GM20000 (cell line): Measurements from ENCODE around the gene CEP128.

ENCODE experiments used
- DNase-seq: peaks from one replicate; pipeline ENCODE4 v3.0.0; 2012; ENCODE audit warnings: low spot score
- TF ChIP-seq, protein P1 (sequence below): IDR thresholded peaks from 2 replicates; pipeline ENCODE4 v1.5.1; 2012; ENCODE audit warnings: mild to moderate bottlenecking, control low read depth; ENCODE audit errors: extremely low read depth, missing control alignments

CEP128 gene

DNA sequence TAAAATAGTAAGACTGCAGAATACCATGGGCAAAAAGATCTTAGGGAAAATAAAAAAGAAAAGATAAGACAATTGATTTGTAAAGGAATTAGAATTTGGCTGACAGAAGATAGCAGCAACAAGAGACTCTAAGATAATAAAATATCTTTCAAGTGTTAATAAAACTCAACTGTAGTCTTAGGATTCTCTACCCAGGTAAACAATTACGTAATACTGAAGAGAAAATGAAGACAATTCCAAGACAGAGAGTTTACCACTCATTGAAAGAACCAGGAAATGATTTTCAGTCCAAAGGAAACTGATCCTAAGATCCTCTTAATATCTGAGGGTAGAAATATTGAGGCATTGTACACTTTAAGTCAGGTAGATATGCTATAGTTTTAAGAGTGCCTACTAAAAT, 321.1 kb downstream of the CEP128 start:
- DNase-seq, result no peak
- TF ChIP-seq, protein P1, sequence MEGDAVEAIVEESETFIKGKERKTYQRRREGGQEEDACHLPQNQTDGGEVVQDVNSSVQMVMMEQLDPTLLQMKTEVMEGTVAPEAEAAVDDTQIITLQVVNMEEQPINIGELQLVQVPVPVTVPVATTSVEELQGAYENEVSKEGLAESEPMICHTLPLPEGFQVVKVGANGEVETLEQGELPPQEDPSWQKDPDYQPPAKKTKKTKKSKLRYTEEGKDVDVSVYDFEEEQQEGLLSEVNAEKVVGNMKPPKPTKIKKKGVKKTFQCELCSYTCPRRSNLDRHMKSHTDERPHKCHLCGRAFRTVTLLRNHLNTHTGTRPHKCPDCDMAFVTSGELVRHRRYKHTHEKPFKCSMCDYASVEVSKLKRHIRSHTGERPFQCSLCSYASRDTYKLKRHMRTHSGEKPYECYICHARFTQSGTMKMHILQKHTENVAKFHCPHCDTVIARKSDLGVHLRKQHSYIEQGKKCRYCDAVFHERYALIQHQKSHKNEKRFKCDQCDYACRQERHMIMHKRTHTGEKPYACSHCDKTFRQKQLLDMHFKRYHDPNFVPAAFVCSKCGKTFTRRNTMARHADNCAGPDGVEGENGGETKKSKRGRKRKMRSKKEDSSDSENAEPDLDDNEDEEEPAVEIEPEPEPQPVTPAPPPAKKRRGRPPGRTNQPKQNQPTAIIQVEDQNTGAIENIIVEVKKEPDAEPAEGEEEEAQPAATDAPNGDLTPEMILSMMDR, result no peak

DNA sequence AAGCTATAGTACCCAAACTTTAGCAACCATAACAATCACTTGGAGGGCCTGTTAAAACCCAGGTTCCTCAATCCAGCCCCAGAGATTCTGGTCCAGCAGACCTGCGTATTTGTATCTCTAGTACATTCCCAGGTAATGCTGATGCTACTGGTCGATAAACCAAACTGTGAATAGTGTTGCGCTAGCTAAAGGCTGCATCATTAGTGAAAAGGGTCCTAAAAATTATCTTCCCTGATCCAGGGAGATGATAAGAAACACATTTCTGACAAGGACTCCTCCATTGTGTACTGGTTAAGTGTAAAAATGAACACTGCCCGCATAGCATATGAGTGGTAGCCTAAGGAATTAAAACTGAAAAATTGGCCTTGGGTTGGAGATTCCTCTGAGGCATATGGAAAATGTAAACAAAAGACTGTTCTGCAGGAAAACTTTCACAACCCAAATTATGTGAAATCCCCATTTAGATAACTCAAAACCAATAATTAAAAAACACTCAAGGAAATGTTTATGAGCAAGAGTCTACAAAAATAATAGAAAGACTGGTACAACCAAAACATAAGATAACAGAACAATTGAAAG, 322.7 kb downstream of the CEP128 start:
- DNase-seq, result no peak
- TF ChIP-seq, protein P1, result no peak

DNA sequence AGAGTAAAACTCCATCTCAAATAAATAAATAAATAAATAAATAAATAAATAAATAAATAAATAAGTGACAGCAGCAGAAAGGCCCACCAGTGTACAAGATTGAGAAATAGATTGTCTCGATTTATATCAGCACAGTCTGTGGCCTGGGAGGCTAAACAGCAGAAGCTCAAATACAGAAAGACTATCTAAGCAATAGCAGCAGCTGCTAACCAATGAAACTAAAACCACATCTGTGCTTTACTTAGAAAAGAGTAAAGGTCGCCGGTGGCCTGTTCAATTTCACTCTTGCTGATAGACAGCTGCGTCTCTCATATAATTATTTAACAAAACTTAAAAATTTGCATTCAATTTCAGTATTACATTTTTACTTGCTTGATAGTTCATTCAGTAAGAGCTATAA, 325.7 kb downstream of the CEP128 start:
- TF ChIP-seq, protein P1, result no peak

DNA sequence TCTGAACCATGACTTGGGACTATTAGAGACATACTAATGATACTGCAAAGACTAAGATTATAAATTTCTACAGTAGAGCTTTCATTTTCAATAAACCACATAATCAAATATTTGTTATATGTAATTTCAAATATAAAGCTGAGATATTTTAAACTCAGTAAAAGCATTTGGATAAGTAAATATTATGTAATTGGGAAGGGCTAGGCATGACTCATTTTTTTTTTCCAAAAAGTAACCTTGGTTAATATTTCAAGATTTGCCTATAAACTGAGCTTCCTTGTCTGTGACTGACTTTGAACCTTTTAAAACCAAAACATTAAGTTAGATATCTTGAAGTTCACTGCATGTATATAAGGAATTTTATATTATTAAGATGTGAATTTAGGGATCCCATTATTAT, 332.5 kb downstream of the CEP128 start:
- no peak for DNase-seq
- TF ChIP-seq, protein P1, result no peak

More for the DNA sequence above, 325.7 kb downstream of the CEP128 start:
- DNase-seq, result peak; percentile 36

DNA sequence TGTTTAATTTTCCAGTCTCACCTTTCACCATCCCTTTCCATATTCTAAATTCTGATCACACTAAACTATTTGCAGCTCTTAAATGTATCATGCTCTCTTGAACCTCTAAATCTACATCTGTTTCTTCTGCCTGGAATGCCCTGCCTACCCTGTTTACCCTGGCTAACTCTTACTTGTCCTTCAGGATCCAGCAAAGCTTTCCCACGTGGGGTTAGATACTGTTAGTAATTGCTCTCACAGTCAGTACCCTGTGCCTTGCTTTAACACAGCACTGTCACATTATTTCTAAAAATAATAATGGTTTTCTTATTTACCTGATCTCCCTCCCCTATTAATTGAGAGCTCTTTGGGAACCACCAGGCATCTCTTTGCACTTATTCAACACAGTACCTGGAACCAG, 333.0 kb downstream of the CEP128 start:
- no peak for DNase-seq
- TF ChIP-seq, protein P1, result no peak

DNA sequence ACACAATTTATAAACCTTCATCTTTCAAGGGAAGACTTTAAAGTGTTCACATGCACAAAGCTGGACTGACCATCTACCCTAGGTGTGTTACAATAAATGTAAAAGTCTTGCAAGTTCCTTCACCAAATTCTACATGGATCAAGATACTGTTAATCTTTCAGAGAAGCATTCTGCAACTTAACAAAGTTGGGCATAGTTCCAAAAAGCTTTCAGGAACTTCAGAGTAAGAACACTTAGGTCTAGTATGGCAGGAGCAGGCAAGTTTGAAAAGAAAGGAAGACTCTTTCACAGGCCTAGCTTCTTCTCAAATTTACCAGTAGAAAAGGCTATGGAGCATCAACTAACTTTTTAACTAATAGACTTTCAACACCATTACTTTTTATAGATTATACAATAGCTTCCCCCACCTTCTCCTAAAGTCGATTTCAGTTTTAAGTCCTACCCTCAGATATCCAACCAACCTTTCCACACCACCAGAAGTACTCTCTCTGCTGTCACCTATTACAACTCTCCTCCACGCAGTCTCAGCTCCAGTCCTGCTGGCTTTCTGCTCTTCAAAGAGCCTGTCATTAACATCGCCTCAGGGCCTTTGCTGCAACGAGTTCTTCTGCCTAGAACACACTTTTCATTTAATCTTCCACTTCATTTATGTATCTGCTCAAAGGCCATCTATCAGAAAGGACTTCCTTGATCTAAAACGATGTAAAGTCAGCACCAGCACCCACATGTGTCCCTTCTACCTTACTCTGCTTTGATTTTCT, 333.9 kb downstream of the CEP128 start:
- no peak for DNase-seq
- TF ChIP-seq, protein P1, result no peak

DNA sequence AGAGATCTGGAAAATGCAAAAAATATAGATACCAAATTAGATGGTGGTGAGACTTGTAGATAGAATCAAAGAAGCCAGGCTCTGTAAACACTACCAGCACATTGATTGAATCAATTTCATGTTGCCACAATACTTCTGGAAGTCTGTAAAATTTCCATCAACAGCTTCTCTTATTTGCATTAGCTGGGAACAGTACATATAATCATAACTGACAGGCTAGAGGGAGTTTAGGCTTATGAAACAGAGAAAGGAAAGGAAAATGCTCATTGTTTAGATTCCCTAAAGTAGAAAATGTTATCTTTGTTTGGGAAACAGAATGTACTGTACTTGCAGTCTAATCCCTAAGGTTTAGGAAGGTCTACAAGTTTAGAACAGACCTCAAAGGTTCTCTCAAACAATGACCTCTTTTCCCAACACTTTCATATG, 335.2 kb downstream of the CEP128 start:
- no peak for DNase-seq

More for the DNA sequence above, 335.2 kb downstream of the CEP128 start:
- TF ChIP-seq, protein P1, result no peak
